B cell (primary cell): Measurements from ENCODE around the gene IFT52. TPM values are rescaled to one million over a fixed set of nuclear protein-coding genes. Genes with fewer than 3 reads are reported as not detected.

Source experiments
- ATAC-seq: fragments of 200-7000 bp; cut with Tn5 transposase; one replicate; pipeline ENCODE4 v1.10.0; 2021; ENCODE audit warnings: low read depth, mild to moderate bottlenecking, moderate number of reproducible peaks, moderate library complexity
- CTCF ChIA-PET: fragments of 350-600 bp; sonication (Branson Sonifier 250); formaldehyde crosslinking; loops from one replicate; lab custom pipeline; 2021; ENCODE audit warnings: antibody characterized with exemption, inconsistent platforms; lab: Charles Lee
- POLR2A ChIA-PET: fragments of 350-600 bp; sonication (Branson Sonifier 250); formaldehyde crosslinking; loops from one replicate; lab custom pipeline; 2021; ENCODE audit warnings: antibody characterized with exemption; lab: Charles Lee
- DNase-seq: peaks from one replicate; pipeline ENCODE4 v3.0.0; 2013
- H2AFZ ChIP-seq: 2 replicates; pipeline ENCODE4 v1.6.1; 2012; ENCODE audit warnings: mild to moderate bottlenecking, low read depth, low read length; ENCODE audit not compliant: insufficient read depth, poor library complexity, severe bottlenecking
- H3K27ac ChIP-seq, 2 donors: 1 replicate in 1 of 2; 2 replicates in 1 of 2; pipeline ENCODE4 v1.5.1; 2012 to 2013; ENCODE audit warnings: low read length in 2 of 2, mild to moderate bottlenecking in 2 of 2, moderate library complexity in 1 of 2
- H3K27me3 ChIP-seq, 4 experiments: fragments of 200-600 bp in 1 of 4; sonication (generic) in 1 of 4; replicated peaks in 1 of 4; 1 replicate in 2 of 4; 2 replicates in 2 of 4; pipeline versions ENCODE4 v1.6.1 to v1.7.0; 2013 to 2016; ENCODE audit warnings: low read length in 3 of 4, mild to moderate bottlenecking in 2 of 4, mixed read lengths in 1 of 4, moderate library complexity in 1 of 4; ENCODE audit not compliant: insufficient read depth in 4 of 4, control insufficient read depth in 3 of 4; ENCODE audit errors: control extremely low read depth in 1 of 4
- H3K36me3 ChIP-seq, 2 experiments: replicated peaks in 1 of 2; 1 replicate in 1 of 2; 2 replicates in 1 of 2; pipeline versions ENCODE4 v1.6.1 to v1.7.1; 2013; ENCODE audit warnings: low read length in 1 of 2; ENCODE audit not compliant: insufficient read depth in 2 of 2, control insufficient read depth in 1 of 2; ENCODE audit errors: control extremely low read depth in 1 of 2, extremely low read depth in 1 of 2
- H3K4me1 ChIP-seq, 2 donors: fragments of 200-600 bp in 1 of 2; sonication (generic) in 1 of 2; 1 replicate in 1 of 2; 2 replicates in 1 of 2; pipeline versions ENCODE4 v1.5.1 to v1.6.1; 2013 to 2017; ENCODE audit warnings: low read length in 2 of 2; ENCODE audit not compliant: control insufficient read depth in 2 of 2, insufficient read depth in 2 of 2
- H3K4me2 ChIP-seq: replicated peaks from 2 replicates; pipeline ENCODE3; 2012; ENCODE audit warnings: mild to moderate bottlenecking, low read depth, low read length; ENCODE audit not compliant: poor library complexity, severe bottlenecking
- H3K4me3 ChIP-seq, 5 experiments: fragments of 200-600 bp in 1 of 5; sonication (generic) in 1 of 5; 1 replicate in 3 of 5; 2 replicates in 2 of 5; pipeline versions ENCODE4 v1.5.1 to v1.7.0; 2011 to 2016; ENCODE audit warnings: low read length in 4 of 5, mild to moderate bottlenecking in 4 of 5, low read depth in 2 of 5, control low read depth in 1 of 5, moderate library complexity in 1 of 5; ENCODE audit not compliant: insufficient read depth in 1 of 5; ENCODE audit errors: control extremely low read depth in 1 of 5, extremely low read depth in 1 of 5
- H3K79me2 ChIP-seq: fragments of 200-600 bp; sonication (generic); one replicate; pipeline ENCODE4 v1.6.0; 2016; ENCODE audit warnings: low read length; ENCODE audit not compliant: control insufficient read depth, insufficient read depth
- H3K9ac ChIP-seq: fragments of 200-600 bp; sonication (generic); 2 replicates; pipeline ENCODE4 v1.6.1; 2017; ENCODE audit warnings: mild to moderate bottlenecking, low read length, moderate library complexity
- H3K9me3 ChIP-seq, 3 donors: one replicate each; pipeline versions ENCODE4 v1.6.1 to v1.7.1; 2013; ENCODE audit warnings: low read length in 2 of 3; ENCODE audit not compliant: control insufficient read depth in 2 of 3, insufficient read depth in 1 of 3; ENCODE audit errors: control extremely low read depth in 1 of 3
- H4K20me1 ChIP-seq: 2 replicates; pipeline ENCODE4 v1.6.0; 2012; ENCODE audit warnings: mild to moderate bottlenecking, low read length; ENCODE audit not compliant: insufficient read depth, control insufficient read depth, poor library complexity, severe bottlenecking
- H3K27ac Mint-ChIP-seq: one replicate; pipeline ENCODE4 v1.8.0; 2021; ENCODE audit warnings: mixed read lengths
- H3K27me3 Mint-ChIP-seq: one replicate; pipeline ENCODE4 v1.8.0; 2021; ENCODE audit warnings: mixed read lengths
- H3K4me1 Mint-ChIP-seq: one replicate; pipeline ENCODE4 v1.8.0; 2021; ENCODE audit warnings: mixed read lengths
- H3K4me3 Mint-ChIP-seq: one replicate; pipeline ENCODE4 v1.8.0; 2021; ENCODE audit warnings: mixed read lengths
- H3K9me3 Mint-ChIP-seq: one replicate; pipeline ENCODE4 v1.8.0; 2022; ENCODE audit warnings: mixed read lengths; ENCODE audit not compliant: insufficient read depth
- CTCF ChIP-seq: fragments of 200-600 bp; IDR thresholded peaks from one replicate; pipeline ENCODE4 v1.8.0; 2022; ENCODE audit warnings: antibody characterized with exemption, mild to moderate bottlenecking
- EZH2 ChIP-seq: IDR thresholded peaks from 2 replicates; pipeline ENCODE4 v1.6.1; 2012; ENCODE audit warnings: borderline replicate concordance, low read depth, mild to moderate bottlenecking, moderate library complexity, low read length; ENCODE audit not compliant: insufficient read depth, poor library complexity, severe bottlenecking
- WGBS: methylation state at CpG from one replicate; pipeline ENCODE4 v1.1.5; 2013; ENCODE audit warnings: missing lambda C conversion rate; ENCODE audit not compliant: insufficient coverage; 5-methylcytosine and 5-hydroxymethylcytosine counted together
- intact Hi-C: fragments of 100-400 bp; cut with micrococcal nuclease; formaldehyde crosslinking; loops from one replicate; pipeline ENCODE4 v1.10.0; 2022
- polyA plus RNA-seq: library from polyadenylated mRNA; depleted of rRNA; stranded (reverse); fragments of >200 nt; gene quantifications from 2 replicates; pipeline ENCODE4 v1.2.3, GENCODE V29; 2012
- total RNA-seq, 2 donors: library from RNA; stranded (reverse); fragments of 120-200 nt in 1 of 2; gene quantifications; 1 replicate in 1 of 2; 2 replicates in 1 of 2; pipeline versions ENCODE4 v1.2.3 to v1.2.4, GENCODE V29; 2013 to 2022

The IFT52 gene
- total and polyA plus RNA-seq, 2 donors (not counting 1 experiment from before 2014, with no cell fraction given) = 16.7 to 18.4 TPM

- Histone ChIP-seq H3K4me2 (no peak overlapping the region), H3K27ac (no peak overlapping the region), H2AFZ (no peak overlapping the region), H3K4me1 (no peaks in the 10 kb centered on the region), H3K4me3 (no peak overlapping the region), H3K79me2 (no peaks in the 10 kb centered on the region), H3K9me3 (no peaks in the 10 kb centered on the region), H3K36me3 (no peaks in the 10 kb centered on the region), H3K9ac (no peak overlapping the region), H3K27me3 (no peaks in the 10 kb centered on the region), H4K20me1 (no peaks in the 10 kb centered on the region)
- no peak for TF ChIP-seq CTCF
- no peak for TF ChIP-seq EZH2
- intact Hi-C loops = no loop called here
- no peaks in the 10 kb centered on the region for H3K9me3 Mint-ChIP-seq
- ATAC-seq = no peak
- POLR2A ChIA-PET = no interaction called here
- whole genome bisulfite sequencing = 100% methylated on average over 1 of the region's 2 CpGs
- H3K4me3 Mint-ChIP-seq = no peak overlapping the region
- H3K4me1 Mint-ChIP-seq = no peaks in the 10 kb centered on the region
- DNase-seq = no peak
- no peak overlapping the region for H3K27ac Mint-ChIP-seq
- H3K27me3 Mint-ChIP-seq = no peaks in the 10 kb centered on the region
- CTCF ChIA-PET = interaction anchor here (4.6 kb wide), 1 partner anchor 12 kb away, joined by 26 read pairs; no protein-coding TSS in a partner anchor
Observed at GRCh38 chr20:43550456-43550855, 40.3 kb upstream of the IFT52 start.

- H3K4me3 ChIP-seq = no peak overlapping the region
- no peaks in the 10 kb centered on the region for H3K27me3 ChIP-seq
- ChIA-PET POLR2A (no interaction called here), CTCF (no interaction called here)
- no peak overlapping the region for H3K27ac ChIP-seq
- DNase-seq = no peak
- WGBS = 100% methylated on average over 1 of the region's 3 CpGs
- intact Hi-C loops = no loop called here
- H3K36me3 ChIP-seq = no peaks in the 10 kb centered on the region
- no peak overlapping the region for H2AFZ ChIP-seq
- ATAC-seq = no peak
- TF ChIP-seq EZH2 (no peak), CTCF (no peak)
- no peaks in the 10 kb centered on the region for H4K20me1 ChIP-seq
- H3K4me2 ChIP-seq = no peak overlapping the region
- no peaks in the 10 kb centered on the region for H3K4me1 ChIP-seq
- H3K27me3 Mint-ChIP-seq = no peaks in the 10 kb centered on the region
- no peaks in the 10 kb centered on the region for H3K79me2 ChIP-seq
- H3K9me3 ChIP-seq = no peaks in the 10 kb centered on the region
- H3K4me1 Mint-ChIP-seq = no peaks in the 10 kb centered on the region
- H3K27ac Mint-ChIP-seq = no peak overlapping the region
- H3K4me3 Mint-ChIP-seq = no peak overlapping the region
- no peak overlapping the region for H3K9ac ChIP-seq
- H3K9me3 Mint-ChIP-seq = no peaks in the 10 kb centered on the region
Observed at GRCh38 chr20:43554369-43554768, 36.4 kb upstream of the IFT52 start.
